HL-60/S4 treated with phorbol 12-myristate 13-acetate at 8.2 ng/mL for 4 days and 3 days (cell line): Measurements from ENCODE around the gene ESYT2.

Experiments used
- in situ Hi-C: fragments of 300-500 bp; cut with MboI; formaldehyde crosslinking; loops from 2 replicates; pipeline ENCODE4 v1.15.0; 2022; ENCODE audit warnings: low sequenced_read_pairs

ESYT2 gene

GRCh38 chr7:158745057-158745715 lies 84.1 kb downstream of the ESYT2 start:
- in situ Hi-C loops, result no loop called here

- in situ Hi-C loops, result no loop called here
Measured at GRCh38 chr7:158744070-158744469, 85.2 kb downstream of the ESYT2 start.

GRCh38 chr7:158743219-158743618 lies 86.1 kb downstream of the ESYT2 start:
- in situ Hi-C loops, result no loop called here

GRCh38 chr7:158742065-158742821 lies 87.1 kb downstream of the ESYT2 start:
- in situ Hi-C loops, result no loop called here

GRCh38 chr7:158741294-158741666 lies 88.0 kb downstream of the ESYT2 start:
- in situ Hi-C loops, result no loop called here

- in situ Hi-C loops, result no loop called here
Measured at GRCh38 chr7:158740657-158741293, 88.5 kb downstream of the ESYT2 start.

GRCh38 chr7:158740013-158740656 lies 89.2 kb downstream of the ESYT2 start:
- in situ Hi-C loops, result no loop called here

- in situ Hi-C loops, result no loop called here
Measured at GRCh38 chr7:158738841-158739240, 90.5 kb downstream of the ESYT2 start.

- in situ Hi-C loops, result no loop called here
Measured at GRCh38 chr7:158737064-158737695, 92.1 kb downstream of the ESYT2 start.

- in situ Hi-C loops, result no loop called here
Measured at GRCh38 chr7:158735935-158736334, 93.4 kb downstream of the ESYT2 start.

- in situ Hi-C loops, result no loop called here
Measured at GRCh38 chr7:158734861-158735260, 94.4 kb downstream of the ESYT2 start.

- in situ Hi-C loops, result no loop called here
Measured at GRCh38 chr7:158733775-158734494, 95.4 kb downstream of the ESYT2 start.

- in situ Hi-C loops, result no loop called here
Measured at GRCh38 chr7:158733220-158733519, 96.1 kb downstream of the ESYT2 start.

- in situ Hi-C loops, result no loop called here
Measured at GRCh38 chr7:158732494-158733219, 96.7 kb downstream of the ESYT2 start.

GRCh38 chr7:158731761-158732160 lies 97.5 kb downstream of the ESYT2 start:
- in situ Hi-C loops, result no loop called here

- in situ Hi-C loops, result no loop called here
Measured at GRCh38 chr7:158730383-158731346, 98.6 kb downstream of the ESYT2 start.

- in situ Hi-C loops, result no loop called here
Measured at GRCh38 chr7:158729646-158730382, 99.5 kb downstream of the ESYT2 start.
